Skeletal muscle tissue (tissue), 4 donors: ENCODE data around the gene LBHD2. TPM values are rescaled to one million over a fixed set of nuclear protein-coding genes. Genes with fewer than 3 reads are reported as not detected.

Experiments
- H3K27ac ChIP-seq: one replicate; pipeline ENCODE4 v1.7.0; 2013; ENCODE audit warnings: mild to moderate bottlenecking, low read depth, low read length, inconsistent platforms
- H3K27me3 ChIP-seq, 3 donors: one replicate each; pipeline ENCODE4 v1.7.0; 2013; ENCODE audit warnings: low read length in 3 of 3; ENCODE audit not compliant: control insufficient read depth in 3 of 3, insufficient read depth in 3 of 3
- H3K36me3 ChIP-seq, 3 donors: one replicate each; pipeline ENCODE4 v1.7.0; 2013; ENCODE audit warnings: low read length in 3 of 3; ENCODE audit not compliant: control insufficient read depth in 3 of 3, insufficient read depth in 3 of 3
- H3K4me1 ChIP-seq, 3 donors: one replicate each; pipeline ENCODE4 v1.7.0; 2013; ENCODE audit warnings: low read length in 3 of 3, mild to moderate bottlenecking in 3 of 3; ENCODE audit not compliant: control insufficient read depth in 3 of 3, insufficient read depth in 3 of 3
- H3K4me3 ChIP-seq, 3 donors: one replicate each; pipeline ENCODE4 v1.7.0; 2013; ENCODE audit warnings: low read length in 3 of 3
- H3K9ac ChIP-seq, 3 donors: one replicate each; pipeline ENCODE4 v1.7.0; 2013; ENCODE audit warnings: low read length in 3 of 3, mild to moderate bottlenecking in 3 of 3, moderate library complexity in 2 of 3, low read depth in 1 of 3
- H3K9me3 ChIP-seq, 3 donors: one replicate each; pipeline ENCODE4 v1.7.0; 2013; ENCODE audit warnings: low read length in 3 of 3; ENCODE audit not compliant: control insufficient read depth in 3 of 3
- total RNA-seq: library from RNA; depleted of rRNA; stranded (reverse); fragments of >200 nt; gene quantifications from one replicate; pipeline ENCODE4 v1.2.3, GENCODE V29; 2014
- donor health status: Osteomylitis.

LBHD2 gene
- total RNA-seq, 1 donor from 2014 or later = not detected

DNA sequence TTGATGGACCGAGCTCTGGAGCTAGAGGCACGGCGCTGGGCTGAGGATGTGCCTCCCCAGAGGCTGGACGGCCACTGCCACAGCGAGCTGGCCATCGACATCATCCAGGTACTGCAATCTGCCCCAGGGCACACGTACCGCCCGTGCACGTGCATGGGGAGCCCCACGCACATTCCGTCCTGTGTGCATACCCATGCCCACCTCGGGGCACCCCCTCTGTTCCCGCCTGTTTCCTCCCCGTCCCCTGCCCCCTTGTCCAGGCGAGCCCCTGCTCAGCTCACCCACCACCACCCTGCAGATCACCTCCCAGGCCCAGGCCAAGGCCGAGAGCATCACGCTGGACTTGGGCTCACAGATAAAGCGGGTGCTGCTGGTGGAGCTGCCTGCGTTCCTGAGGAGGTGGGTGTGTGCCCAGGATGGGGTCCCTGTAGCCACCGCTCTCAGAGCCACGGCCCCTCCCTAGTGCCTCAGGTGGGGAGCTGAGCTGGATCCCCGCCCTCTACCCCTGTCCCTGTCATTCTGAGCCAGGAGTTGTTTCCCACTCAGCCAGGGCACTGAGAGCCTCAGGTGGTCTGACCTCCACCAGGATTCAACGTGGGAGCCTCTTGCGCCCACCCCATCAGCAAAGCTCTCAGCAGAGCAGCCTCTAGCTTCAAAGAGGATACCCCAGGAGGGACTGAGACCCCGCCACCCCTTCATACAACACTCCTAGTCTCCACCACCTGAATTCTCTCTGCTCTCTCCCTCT is 46.2 kb downstream of the LBHD2 start:
- H3K4me1 ChIP-seq = peaks cover 34 to 42% (median 41%) of the 10 kb centered on the region in 3 donors

DNA sequence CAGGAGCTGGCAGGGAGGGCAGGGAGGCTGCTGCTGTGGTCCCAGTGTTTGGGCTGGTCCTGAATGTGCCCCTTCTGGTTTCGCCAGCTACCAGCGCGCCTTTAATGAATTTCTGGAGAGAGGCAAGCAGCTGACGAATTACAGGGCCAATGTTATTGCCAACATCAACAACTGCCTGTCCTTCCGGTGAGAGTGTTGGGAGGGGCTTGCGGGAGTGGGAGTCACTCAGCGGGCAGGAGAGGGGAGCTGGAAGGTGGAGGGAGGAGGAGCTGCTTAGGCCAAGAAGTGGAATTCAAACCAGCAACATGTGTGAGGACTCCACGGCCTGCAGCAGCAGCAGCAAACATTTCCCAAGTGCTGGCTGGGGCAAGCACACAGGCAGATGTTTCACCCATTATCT is 47.0 kb downstream of the LBHD2 start:
- no peaks in the 10 kb centered on the region for H3K9me3 ChIP-seq
- H3K36me3 ChIP-seq = peaks cover 44 to 51% (median 50%) of the 10 kb centered on the region in 3 donors
- H3K27ac ChIP-seq = no peak overlapping the region
- H3K27me3 ChIP-seq = no peaks in the 10 kb centered on the region
- no peak overlapping the region for H3K4me3 ChIP-seq
- H3K9ac ChIP-seq = no peak overlapping the region
- peaks cover 26 to 34% (median 34%) of the 10 kb centered on the region in 3 donors for H3K4me1 ChIP-seq

More for the DNA sequence above, 46.2 kb downstream of the LBHD2 start:
- Histone ChIP-seq H3K36me3 (peaks cover 36 to 46% (median 44%) of the 10 kb centered on the region in 3 donors), H3K4me3 (no peak overlapping the region), H3K9me3 (no peaks in the 10 kb centered on the region), H3K9ac (no peak overlapping the region), H3K27me3 (no peaks in the 10 kb centered on the region), H3K27ac (no peak overlapping the region)

DNA sequence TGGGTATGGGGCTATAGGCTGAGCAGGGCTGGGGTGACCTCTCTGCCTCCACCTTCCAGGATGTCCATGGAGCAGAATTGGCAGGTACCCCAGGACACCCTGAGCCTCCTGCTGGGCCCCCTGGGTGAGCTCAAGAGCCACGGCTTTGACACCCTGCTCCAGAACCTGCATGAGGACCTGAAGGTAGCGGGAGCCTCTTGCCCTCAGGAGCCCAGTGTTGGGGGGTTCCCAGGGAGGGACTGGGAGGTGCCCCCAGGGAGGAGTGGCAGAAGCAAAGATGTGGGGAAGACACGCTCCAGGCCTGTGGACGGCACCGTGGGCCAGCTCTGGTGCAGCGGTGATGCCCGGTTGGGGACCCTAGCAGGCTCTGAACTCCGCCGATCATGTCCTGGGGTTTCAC is 47.6 kb downstream of the LBHD2 start:
- H3K4me1 ChIP-seq = peaks cover 20 to 33% (median 31%) of the 10 kb centered on the region in 3 donors
- no peaks in the 10 kb centered on the region for H3K9me3 ChIP-seq
- H3K4me3 ChIP-seq = no peak overlapping the region
- H3K27ac ChIP-seq = no peak overlapping the region
- no peak overlapping the region for H3K9ac ChIP-seq
- H3K36me3 ChIP-seq = peaks cover 44 to 52% (median 50%) of the 10 kb centered on the region in 3 donors
- H3K27me3 ChIP-seq = no peaks in the 10 kb centered on the region

DNA sequence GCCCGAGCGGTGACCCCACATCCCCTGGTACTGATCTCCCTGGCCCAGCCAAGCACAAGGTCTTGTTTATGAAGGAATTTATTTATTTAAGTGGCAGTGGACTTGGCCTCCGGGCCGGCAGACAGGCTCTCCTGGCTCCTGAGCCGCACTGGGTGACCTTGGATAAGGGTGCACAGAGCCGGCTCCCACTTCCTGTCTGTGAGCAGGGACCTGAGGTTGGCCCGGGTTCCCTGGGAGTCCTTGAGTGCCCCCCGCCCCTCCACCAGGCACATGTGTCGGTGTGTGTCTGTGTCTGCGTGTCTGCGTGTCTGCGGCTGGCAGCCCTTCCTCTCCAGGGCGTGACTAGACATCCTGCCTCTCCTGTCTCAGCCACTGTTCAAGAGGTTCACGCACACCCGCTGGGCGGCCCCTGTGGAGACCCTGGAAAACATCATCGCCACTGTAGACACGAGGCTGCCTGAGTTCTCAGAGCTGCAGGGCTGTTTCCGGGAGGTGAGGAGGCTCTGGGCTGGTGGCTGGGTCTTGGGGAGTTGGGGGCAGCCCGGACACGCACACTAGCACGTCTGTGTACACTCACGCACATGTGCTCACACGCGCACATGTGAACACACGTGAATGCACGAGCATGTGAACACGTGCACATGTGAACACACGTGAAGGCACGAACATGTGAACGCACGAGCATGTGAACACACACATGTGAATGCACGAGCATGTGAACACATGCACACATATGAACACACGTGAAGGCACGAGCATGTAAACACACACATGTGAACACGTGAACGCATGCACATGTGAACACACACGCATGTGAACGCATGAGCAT is 48.6 kb downstream of the LBHD2 start:
- no peaks in the 10 kb centered on the region for H3K9me3 ChIP-seq
- no peak overlapping the region for H3K4me3 ChIP-seq
- no peaks in the 10 kb centered on the region for H3K27me3 ChIP-seq
- H3K4me1 ChIP-seq = peaks cover 14 to 33% (median 30%) of the 10 kb centered on the region in 3 donors
- H3K9ac ChIP-seq = no peak overlapping the region
- H3K27ac ChIP-seq = no peak overlapping the region
- peaks cover 44 to 52% (median 50%) of the 10 kb centered on the region in 3 donors for H3K36me3 ChIP-seq

DNA sequence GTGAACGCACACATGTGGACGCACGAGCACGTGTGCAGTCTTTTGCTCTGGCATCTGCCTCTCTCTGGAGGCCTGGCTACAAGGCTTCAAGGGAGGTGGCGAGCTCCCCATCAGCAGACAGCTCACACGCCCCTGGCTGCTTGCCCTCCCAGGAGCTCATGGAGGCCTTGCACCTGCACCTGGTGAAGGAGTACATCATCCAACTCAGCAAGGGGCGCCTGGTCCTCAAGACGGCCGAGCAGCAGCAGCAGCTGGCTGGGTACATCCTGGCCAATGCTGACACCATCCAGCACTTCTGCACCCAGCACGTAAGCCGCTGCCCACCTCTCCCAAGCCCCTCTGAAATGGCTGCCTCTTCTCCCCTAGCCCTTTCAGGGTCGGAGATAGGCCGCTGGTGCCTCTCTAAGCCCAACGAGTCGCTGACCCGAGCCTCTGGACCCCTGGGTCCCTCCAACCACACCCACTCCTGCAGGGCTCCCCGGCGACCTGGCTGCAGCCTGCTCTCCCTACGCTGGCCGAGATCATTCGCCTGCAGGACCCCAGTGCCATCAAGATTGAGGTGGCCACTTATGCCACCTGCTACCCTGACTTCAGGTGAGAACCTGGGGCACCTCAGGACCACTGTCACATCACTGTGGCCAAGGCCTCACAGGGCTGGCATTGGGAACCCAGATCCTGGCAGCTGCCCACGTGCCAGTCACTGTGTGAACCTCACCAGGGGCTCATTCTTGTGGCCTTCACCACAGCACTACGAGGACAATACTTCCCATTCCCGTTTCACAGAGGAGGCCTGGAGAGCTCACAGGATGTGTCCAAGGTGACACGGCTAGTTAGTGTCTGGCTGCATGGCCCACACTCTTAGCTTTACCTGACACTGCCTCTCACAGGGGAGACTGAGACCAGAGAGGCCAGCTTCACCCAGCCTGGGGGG is 49.5 kb downstream of the LBHD2 start:
- Histone ChIP-seq H3K9ac (no peak overlapping the region), H3K27me3 (no peaks in the 10 kb centered on the region), H3K4me3 (no peak overlapping the region), H3K36me3 (peaks cover 41 to 49% (median 48%) of the 10 kb centered on the region in 3 donors), H3K9me3 (no peaks in the 10 kb centered on the region), H3K27ac (no peak overlapping the region), H3K4me1 (peaks cover 5 to 28% (median 21%) of the 10 kb centered on the region in 3 donors)

DNA sequence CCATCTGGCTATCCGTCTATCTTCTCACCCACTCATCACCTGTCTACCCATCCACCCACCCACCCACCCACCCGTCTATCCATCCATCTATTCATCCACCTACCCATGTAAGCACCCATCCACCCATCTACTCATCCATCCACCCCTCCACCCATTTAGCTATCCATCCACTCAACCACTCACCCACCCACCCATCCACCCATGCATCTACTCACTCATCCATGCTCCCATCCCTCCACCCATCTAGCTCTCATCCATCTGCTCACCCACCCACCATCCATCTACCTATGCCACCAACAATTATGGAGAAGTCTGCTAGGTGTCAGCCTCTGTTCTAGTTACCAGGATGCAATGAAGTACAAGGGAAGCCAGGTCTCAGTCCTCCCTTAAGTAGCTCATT is 50.4 kb downstream of the LBHD2 start:
- H3K36me3 ChIP-seq = peaks cover 41 to 49% (median 46%) of the 10 kb centered on the region in 3 donors
- H3K9ac ChIP-seq = no peak overlapping the region
- H3K27ac ChIP-seq = no peak overlapping the region
- H3K4me1 ChIP-seq = peaks cover 0 to 24% (median 15%) of the 10 kb centered on the region in 3 donors
- H3K4me3 ChIP-seq = no peak overlapping the region
- no peaks in the 10 kb centered on the region for H3K9me3 ChIP-seq
- no peaks in the 10 kb centered on the region for H3K27me3 ChIP-seq

DNA sequence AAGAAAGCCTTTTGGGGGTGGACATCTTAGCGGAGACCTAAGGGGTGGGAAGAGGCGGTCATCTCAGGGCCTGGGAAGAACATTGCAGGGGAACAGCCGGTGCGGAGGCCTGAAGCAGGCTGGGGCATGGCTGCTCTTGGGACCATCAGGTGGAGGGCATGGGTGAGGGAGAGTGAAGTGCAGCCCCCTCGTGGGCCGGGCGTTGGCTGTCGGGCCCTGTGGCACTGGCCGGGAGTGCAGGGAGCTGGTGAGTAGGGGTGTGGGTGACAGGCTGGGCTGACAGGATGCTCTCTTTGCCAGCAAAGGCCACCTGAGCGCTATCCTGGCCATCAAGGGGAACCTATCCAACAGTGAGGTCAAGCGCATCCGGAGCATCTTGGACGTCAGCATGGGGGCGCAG is 50.9 kb downstream of the LBHD2 start:
- no peak overlapping the region for H3K4me3 ChIP-seq
- H3K9ac ChIP-seq = no peak overlapping the region
- peaks cover 0 to 24% (median 15%) of the 10 kb centered on the region in 3 donors for H3K4me1 ChIP-seq
- H3K27me3 ChIP-seq = no peaks in the 10 kb centered on the region
- peaks cover 37 to 45% (median 45%) of the 10 kb centered on the region in 3 donors for H3K36me3 ChIP-seq
- H3K27ac ChIP-seq = no peak overlapping the region
- no peaks in the 10 kb centered on the region for H3K9me3 ChIP-seq

DNA sequence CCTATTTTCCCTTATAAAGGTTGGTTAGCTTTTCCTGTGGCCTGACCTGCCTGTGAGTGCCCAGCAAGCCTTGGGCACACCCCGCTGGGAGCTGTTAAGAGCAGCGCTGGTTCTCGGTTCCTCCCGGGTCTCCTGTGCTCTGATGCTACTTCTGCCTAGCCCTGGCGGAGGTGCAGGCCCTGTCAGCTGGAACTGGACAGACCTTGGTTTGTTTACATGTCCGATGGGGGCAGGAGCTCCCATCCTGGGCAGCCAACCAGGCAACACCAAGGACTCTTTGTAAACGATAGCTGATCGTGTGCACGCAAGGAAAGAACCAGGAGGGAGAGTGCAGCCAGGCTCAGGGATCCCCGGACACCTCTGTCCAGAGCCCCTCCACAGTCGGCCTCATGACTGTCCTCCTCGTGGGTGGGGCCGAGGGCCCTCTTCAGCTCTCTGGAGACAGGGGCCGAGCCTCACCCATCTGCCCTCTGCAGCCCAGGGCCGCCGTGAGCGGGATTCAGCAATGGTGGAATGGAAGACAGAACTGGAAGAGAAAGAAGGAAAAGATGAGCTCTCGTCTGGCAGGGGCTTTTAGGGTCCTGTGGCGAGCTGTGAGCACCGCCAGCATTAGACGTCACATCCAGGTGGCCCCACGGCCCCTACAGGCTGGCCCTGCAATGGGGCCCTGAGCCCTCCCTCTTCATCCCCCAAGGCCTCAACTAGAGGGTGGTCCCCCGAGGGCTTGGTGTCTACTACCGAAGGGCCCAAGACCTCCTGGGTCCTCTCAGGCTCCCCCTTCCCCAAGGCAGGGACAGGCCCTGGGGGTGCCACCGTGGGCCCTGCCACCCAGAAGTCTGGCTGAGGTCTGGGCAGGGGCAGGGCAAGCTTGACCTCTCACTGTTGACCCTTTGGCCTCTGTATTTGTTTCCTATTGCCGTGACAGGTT is 51.6 kb downstream of the LBHD2 start:
- no peak overlapping the region for H3K4me3 ChIP-seq
- no peaks in the 10 kb centered on the region for H3K9me3 ChIP-seq
- peaks cover 37 to 40% (median 38%) of the 10 kb centered on the region in 3 donors for H3K36me3 ChIP-seq
- H3K4me1 ChIP-seq = peaks cover 0 to 22% (median 11%) of the 10 kb centered on the region in 3 donors
- H3K27me3 ChIP-seq = no peaks in the 10 kb centered on the region
- H3K9ac ChIP-seq = peak overlapping the region in 1 of 3 donors; percentile 45
- no peak overlapping the region for H3K27ac ChIP-seq
